Smooth muscle cell (in vitro differentiated cells): Measurements from ENCODE around the gene SMARCE1. TPM values are rescaled to one million over a fixed set of nuclear protein-coding genes. Genes with fewer than 3 reads are reported as not detected.

Experiments
- DNase-seq: peaks from one replicate; lab custom pipeline; 2025; ENCODE audit not compliant: unreplicated experiment; lab: John Stamatoyannopoulos, UW
- H2AFZ ChIP-seq: fragments of 200-600 bp; sonication (generic); 2 replicates; pipeline ENCODE4 v1.6.0; 2016; ENCODE audit warnings: antibody characterized with exemption, low read depth, mild to moderate bottlenecking
- H3F3A ChIP-seq: fragments of 200-600 bp; sonication (generic); 2 replicates; pipeline ENCODE4 v1.6.0; 2017; ENCODE audit warnings: antibody characterized with exemption, low read depth
- H3K27ac ChIP-seq: fragments of 200-600 bp; sonication (generic); 2 replicates; pipeline ENCODE4 v1.5.1; 2016; ENCODE audit warnings: low read depth, mild to moderate bottlenecking
- H3K27me3 ChIP-seq: fragments of 200-600 bp; sonication (generic); 2 replicates; pipeline ENCODE4 v1.6.1; 2016; ENCODE audit warnings: low read depth, mild to moderate bottlenecking
- H3K36me3 ChIP-seq: fragments of 200-600 bp; sonication (generic); 2 replicates; pipeline ENCODE4 v1.5.1; 2016; ENCODE audit warnings: low read depth
- H3K4me1 ChIP-seq: fragments of 200-600 bp; sonication (generic); 2 replicates; pipeline ENCODE4 v1.5.1; 2016; ENCODE audit warnings: low read depth
- H3K4me2 ChIP-seq: fragments of 200-600 bp; sonication (generic); 2 replicates; pipeline ENCODE4 v1.6.0; 2016; ENCODE audit warnings: mild to moderate bottlenecking
- H3K4me3 ChIP-seq: fragments of 200-600 bp; sonication (generic); 2 replicates; pipeline ENCODE4 v1.5.1; 2016; ENCODE audit warnings: mild to moderate bottlenecking
- H3K79me2 ChIP-seq: fragments of 200-600 bp; sonication (generic); 2 replicates; pipeline ENCODE4 v1.6.0; 2016; ENCODE audit warnings: low read depth, mild to moderate bottlenecking
- H3K9ac ChIP-seq: fragments of 200-600 bp; sonication (generic); 2 replicates; pipeline ENCODE4 v1.6.0; 2016; ENCODE audit warnings: low read depth
- H3K9me3 ChIP-seq: fragments of 200-600 bp; sonication (generic); replicated peaks from 2 replicates; pipeline ENCODE4 v1.5.1; 2016; ENCODE audit warnings: low read depth
- H4K20me1 ChIP-seq: fragments of 200-600 bp; sonication (generic); 2 replicates; pipeline ENCODE4 v1.6.0; 2016; ENCODE audit warnings: low read depth
- WGBS: methylation state at CpG from one replicate; pipeline ENCODE4 v1.1.7; 2016; ENCODE audit warnings: low lambda C conversion rate; 5-methylcytosine and 5-hydroxymethylcytosine counted together
- polyA plus RNA-seq: library from polyadenylated mRNA; unstranded; fragments of >200 nt; fragmentation: Nextera tagmentation; extraction: Ambion mirVana; gene quantifications from 2 replicates; pipeline ENCODE4 v1.2.1, GENCODE V29; 2016
- total RNA-seq: library from RNA; depleted of rRNA; stranded (reverse); fragments of >200 nt; gene quantifications from 2 replicates; pipeline ENCODE4 v1.2.3, GENCODE V29; 2014
- TF ChIP-seq, protein P1 (sequence below): fragments of 200-600 bp; sonication (generic); IDR thresholded peaks from 2 replicates; pipeline ENCODE4 v1.5.1; 2017; ENCODE audit warnings: borderline replicate concordance, mild to moderate bottlenecking, antibody characterized with exemption; ENCODE audit not compliant: insufficient read depth, poor library complexity, severe bottlenecking

SMARCE1 gene
- total RNA-seq: 87.5 and 95.9 TPM in 2 replicates
- polyA plus RNA-seq: 101 and 115 TPM in 2 replicates

DNA sequence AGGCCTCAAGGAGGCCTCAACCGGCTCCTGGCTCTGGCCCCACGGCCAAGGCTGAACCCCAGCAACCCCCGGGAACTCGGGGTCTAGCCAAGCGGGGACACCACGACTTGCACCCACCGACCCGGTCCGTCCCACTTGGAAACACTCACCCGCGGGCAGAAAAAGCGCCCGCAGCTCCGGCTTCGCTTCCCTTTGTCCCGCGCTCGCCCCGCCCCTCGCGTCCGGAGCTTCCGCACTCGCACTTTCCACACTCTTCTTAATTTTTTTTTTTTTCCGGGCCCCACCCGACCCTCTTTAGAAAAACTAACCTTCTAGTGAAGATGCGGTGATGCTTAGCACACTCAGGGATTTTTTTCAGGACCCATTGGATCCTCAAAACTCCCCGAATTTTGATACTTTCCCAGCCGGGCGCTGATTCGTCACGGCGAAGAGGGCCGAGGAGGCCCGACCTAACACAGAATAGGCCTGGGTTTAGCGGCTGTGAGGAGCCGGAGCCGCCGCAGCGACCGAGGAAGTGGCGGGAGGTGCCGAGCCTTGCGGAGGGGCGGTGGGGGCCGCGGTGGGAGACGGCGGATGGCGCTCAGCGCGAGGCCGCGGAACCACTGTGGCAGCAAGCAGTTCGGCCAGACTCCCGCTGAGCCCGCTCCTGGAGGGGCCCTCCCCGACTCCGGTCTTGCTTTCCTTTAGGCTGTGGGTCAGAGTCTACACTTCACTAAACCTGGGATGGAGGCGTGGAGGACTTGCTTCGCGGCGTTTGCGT is at the start of gene SMARCE1:
Gene SMARCE1, minus strand, starts transcription at position 195 of the 760 bp plus-strand sequence. CDS start 2,016 bp downstream, outside the sequence.
- H3K9me3 ChIP-seq: no peaks in the 10 kb centered on the region
- H3K27me3 ChIP-seq: no peaks in the 10 kb centered on the region
- peaks cover 22% of the 10 kb centered on the region for H3K4me1 ChIP-seq
- peak within 1 kb of the TSS; percentile 99 for H2AFZ ChIP-seq
- peaks cover 15% of the 10 kb centered on the region for H4K20me1 ChIP-seq
- peak within 1 kb of the TSS; percentile 99 for H3K27ac ChIP-seq
- H3K4me3 ChIP-seq: peak within 1 kb of the TSS; percentile 84
- H3K36me3 ChIP-seq: no peaks in the 10 kb centered on the region
- TF ChIP-seq, protein P1, sequence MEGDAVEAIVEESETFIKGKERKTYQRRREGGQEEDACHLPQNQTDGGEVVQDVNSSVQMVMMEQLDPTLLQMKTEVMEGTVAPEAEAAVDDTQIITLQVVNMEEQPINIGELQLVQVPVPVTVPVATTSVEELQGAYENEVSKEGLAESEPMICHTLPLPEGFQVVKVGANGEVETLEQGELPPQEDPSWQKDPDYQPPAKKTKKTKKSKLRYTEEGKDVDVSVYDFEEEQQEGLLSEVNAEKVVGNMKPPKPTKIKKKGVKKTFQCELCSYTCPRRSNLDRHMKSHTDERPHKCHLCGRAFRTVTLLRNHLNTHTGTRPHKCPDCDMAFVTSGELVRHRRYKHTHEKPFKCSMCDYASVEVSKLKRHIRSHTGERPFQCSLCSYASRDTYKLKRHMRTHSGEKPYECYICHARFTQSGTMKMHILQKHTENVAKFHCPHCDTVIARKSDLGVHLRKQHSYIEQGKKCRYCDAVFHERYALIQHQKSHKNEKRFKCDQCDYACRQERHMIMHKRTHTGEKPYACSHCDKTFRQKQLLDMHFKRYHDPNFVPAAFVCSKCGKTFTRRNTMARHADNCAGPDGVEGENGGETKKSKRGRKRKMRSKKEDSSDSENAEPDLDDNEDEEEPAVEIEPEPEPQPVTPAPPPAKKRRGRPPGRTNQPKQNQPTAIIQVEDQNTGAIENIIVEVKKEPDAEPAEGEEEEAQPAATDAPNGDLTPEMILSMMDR: no peak
- H3F3A ChIP-seq: no peaks in the 10 kb centered on the region
- peaks cover 47% of the 10 kb centered on the region for H3K79me2 ChIP-seq
- H3K4me2 ChIP-seq: peak within 1 kb of the TSS; percentile 90
- under 1% methylated on average over 58 of the region's 64 CpGs for WGBS
- DNase-seq: peak; percentile 75
- peak within 1 kb of the TSS; percentile 99 for H3K9ac ChIP-seq

DNA sequence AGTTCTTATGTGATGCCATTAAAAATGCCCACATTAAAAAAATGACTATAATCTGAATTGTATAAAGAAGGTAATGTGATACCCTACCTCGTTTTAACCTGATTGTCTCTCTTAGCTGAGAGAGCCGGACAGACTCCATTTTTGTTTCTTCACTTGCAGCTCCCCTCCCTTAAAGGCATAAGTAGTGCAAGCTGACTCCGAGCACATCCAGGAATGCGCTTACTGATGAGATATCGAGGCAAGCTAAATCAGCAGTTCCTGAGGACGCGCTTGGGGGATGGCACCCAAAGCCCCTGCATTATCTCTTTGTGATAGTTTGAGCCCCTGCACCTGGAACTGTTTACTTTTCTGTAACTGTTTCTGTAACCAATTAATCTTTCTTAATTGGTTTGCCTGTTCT is 49.7 kb upstream of the SMARCE1 start:
- Histone ChIP-seq H3K9ac (no peak overlapping the region), H3K36me3 (no peaks in the 10 kb centered on the region), H3K4me2 (no peak overlapping the region), H3K79me2 (no peaks in the 10 kb centered on the region), H3K9me3 (no peaks in the 10 kb centered on the region), H3K4me3 (no peak overlapping the region), H2AFZ (no peak overlapping the region), H3K4me1 (peaks cover 7% of the 10 kb centered on the region), H4K20me1 (no peaks in the 10 kb centered on the region), H3F3A (no peaks in the 10 kb centered on the region), H3K27ac (no peak overlapping the region), H3K27me3 (peaks cover 5% of the 10 kb centered on the region)
- DNase-seq: no peak
- TF ChIP-seq, protein P1: no peak
- 46% methylated on average over 7 of the region's 7 CpGs for WGBS

DNA sequence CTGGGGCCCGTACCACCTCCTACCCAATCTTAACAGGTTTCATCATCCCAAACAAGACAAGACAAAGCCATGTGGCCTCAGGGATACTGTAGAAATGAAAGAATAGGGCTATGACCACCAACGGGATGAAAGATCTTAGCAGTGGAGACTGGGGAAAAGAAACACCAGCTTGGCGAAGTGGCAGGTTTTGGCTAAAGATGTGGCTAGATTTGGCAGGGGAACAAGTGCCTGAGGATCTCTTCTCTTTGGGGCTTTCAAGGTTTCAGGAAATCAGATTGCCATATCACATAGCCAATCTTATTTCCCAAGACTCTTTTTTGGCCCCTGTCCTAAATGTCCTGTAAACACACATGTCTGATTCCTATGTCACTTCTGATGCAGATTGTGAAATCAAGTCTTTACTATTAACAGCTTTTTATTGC is 49.0 kb upstream of the SMARCE1 start:
- peaks cover 5% of the 10 kb centered on the region for H3K27me3 ChIP-seq
- TF ChIP-seq, protein P1: no peak
- H3K27ac ChIP-seq: no peak overlapping the region
- H4K20me1 ChIP-seq: no peaks in the 10 kb centered on the region
- DNase-seq: no peak
- H3K4me1 ChIP-seq: peaks cover 7% of the 10 kb centered on the region
- no peak overlapping the region for H3K4me3 ChIP-seq
- no peaks in the 10 kb centered on the region for H3K79me2 ChIP-seq
- 86% methylated on average over 3 of the region's 3 CpGs for WGBS
- H2AFZ ChIP-seq: no peak overlapping the region
- no peak overlapping the region for H3K4me2 ChIP-seq
- H3K9me3 ChIP-seq: no peaks in the 10 kb centered on the region
- H3F3A ChIP-seq: no peaks in the 10 kb centered on the region
- H3K9ac ChIP-seq: no peak overlapping the region
- H3K36me3 ChIP-seq: no peaks in the 10 kb centered on the region
